Measurements from ENCODE around the gene CDIP1.

DNA sequence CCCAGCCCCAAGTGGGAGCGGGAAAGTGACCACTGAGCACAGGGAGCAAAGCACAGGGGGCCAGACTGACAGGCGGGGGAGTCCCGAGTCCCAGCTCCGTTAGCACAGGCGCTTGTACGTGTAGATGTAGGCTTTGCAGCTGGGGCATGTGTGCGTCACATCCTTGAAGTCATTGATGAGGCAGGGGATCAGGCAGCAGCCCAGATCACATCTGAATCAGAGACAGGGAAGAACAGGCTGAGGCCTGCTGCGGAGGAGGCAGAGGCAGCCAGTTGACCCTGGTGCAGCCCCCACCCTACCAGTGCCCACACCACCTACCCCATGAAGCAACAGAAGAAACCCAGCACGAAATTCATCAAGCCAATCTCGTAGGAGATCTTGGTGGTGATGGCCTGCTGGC is 26.1 kb downstream of the CDIP1 start:
- TF ChIP-seq POLR2A (IDR thresholded peaks at IDR 0.05): no peak
- TF ChIP-seq, protein P1, sequence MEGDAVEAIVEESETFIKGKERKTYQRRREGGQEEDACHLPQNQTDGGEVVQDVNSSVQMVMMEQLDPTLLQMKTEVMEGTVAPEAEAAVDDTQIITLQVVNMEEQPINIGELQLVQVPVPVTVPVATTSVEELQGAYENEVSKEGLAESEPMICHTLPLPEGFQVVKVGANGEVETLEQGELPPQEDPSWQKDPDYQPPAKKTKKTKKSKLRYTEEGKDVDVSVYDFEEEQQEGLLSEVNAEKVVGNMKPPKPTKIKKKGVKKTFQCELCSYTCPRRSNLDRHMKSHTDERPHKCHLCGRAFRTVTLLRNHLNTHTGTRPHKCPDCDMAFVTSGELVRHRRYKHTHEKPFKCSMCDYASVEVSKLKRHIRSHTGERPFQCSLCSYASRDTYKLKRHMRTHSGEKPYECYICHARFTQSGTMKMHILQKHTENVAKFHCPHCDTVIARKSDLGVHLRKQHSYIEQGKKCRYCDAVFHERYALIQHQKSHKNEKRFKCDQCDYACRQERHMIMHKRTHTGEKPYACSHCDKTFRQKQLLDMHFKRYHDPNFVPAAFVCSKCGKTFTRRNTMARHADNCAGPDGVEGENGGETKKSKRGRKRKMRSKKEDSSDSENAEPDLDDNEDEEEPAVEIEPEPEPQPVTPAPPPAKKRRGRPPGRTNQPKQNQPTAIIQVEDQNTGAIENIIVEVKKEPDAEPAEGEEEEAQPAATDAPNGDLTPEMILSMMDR (IDR thresholded peaks at IDR 0.05): no peak
